ENCODE results near the gene CLIP2. TPM values are rescaled to one million over a fixed set of nuclear protein-coding genes. Genes with fewer than 3 reads are reported as not detected.
"Not testable (repeated sequence)": the region's sequence is repeated elsewhere in the genome, so short reads cannot be mapped to it uniquely, and the experiment has no call there.

CLIP2 gene
- total RNA-seq, 4 donors from 2014 or later, result 9.6 to 23.3 (median 16.4) TPM

DNA sequence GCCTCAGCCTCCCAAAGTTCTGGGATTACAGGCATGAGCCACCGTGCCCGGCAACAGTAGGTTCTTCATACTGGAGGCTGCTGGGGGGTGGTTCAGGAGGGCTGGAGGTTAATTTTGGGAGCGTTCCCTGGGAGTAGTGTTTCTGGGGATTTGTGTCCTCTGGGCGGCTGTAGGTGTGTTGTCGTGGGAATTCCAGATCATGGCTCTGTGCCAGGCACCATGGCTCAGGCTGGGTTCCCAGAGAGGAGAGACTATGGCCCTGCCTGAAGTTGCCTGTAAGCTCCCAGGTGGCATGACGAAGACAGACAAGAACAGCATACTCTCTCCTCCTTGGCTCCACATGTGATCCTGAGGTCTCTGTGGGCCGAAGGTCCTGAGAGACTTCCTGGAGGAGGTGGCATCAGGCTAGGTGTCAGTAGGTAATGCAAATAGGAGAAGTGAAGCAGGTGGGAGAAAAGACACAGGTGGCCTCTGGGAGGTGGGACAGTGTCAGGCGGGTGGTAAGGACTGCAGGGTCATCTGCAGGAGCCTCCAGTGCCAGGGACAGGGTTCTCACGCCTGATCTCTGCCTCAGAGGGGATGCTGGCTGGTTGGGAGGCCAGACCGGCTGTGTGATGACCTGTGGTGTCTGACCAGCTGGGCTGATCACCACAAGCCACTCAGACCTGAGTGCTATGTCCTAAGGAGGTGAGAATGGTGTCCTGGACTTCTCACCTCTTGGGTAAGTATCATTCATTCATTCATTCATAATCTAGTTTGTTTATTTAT, 18.7 kb downstream of the CLIP2 start:
- DNase-seq (ENCODE audit: low spot score), result no peak
- ATAC-seq (ENCODE audit: low FRiP score), result no peak
- TF ChIP-seq, protein P1, sequence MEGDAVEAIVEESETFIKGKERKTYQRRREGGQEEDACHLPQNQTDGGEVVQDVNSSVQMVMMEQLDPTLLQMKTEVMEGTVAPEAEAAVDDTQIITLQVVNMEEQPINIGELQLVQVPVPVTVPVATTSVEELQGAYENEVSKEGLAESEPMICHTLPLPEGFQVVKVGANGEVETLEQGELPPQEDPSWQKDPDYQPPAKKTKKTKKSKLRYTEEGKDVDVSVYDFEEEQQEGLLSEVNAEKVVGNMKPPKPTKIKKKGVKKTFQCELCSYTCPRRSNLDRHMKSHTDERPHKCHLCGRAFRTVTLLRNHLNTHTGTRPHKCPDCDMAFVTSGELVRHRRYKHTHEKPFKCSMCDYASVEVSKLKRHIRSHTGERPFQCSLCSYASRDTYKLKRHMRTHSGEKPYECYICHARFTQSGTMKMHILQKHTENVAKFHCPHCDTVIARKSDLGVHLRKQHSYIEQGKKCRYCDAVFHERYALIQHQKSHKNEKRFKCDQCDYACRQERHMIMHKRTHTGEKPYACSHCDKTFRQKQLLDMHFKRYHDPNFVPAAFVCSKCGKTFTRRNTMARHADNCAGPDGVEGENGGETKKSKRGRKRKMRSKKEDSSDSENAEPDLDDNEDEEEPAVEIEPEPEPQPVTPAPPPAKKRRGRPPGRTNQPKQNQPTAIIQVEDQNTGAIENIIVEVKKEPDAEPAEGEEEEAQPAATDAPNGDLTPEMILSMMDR (IDR thresholded peaks at IDR 0.05), result no peak

DNA sequence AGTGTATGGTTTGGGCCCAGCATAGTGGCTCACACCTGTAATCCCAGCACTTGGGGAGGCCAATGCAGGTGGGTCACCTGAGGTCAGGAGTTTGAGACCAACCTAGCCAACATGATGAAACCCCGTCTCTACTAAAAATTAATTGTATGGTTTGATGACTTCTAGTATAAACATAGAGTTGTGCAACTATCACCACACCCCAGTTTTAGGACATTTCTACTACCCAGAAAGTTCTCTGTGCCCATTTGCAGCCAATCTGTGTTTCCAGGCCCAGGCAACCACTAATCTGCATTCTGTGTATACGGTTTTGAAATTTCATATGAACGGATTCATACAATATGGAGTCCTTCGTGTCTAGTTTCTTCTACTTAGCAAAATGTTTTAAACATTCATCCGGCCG, 20.0 kb downstream of the CLIP2 start:
- TF ChIP-seq, protein P1 (IDR thresholded peaks at IDR 0.05), result no peak
- no peak for ATAC-seq (ENCODE audit: low FRiP score)

DNA sequence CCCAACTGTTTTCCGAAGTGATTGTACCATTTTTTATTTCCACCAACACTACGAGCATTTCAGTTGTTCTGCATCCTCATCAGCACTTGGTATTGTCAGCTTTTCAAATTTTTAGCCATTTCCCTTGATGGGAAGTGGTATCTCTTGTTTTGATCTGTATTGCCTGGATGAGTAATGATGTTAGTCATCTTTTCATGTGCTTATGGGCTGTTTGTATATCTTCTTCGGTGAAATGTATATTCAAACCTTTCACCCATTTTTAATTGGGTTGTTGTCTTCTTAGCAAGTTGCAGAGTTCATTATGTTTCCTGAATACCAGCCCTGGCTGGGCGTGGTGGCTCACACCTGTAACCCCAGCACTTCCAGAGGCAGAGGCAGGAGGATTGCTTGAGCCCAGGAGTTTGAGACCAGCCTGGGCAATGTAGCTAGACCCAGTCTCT, 22.1 kb downstream of the CLIP2 start:
- ATAC-seq (ENCODE audit: low FRiP score), result no peak
- no peak for DNase-seq (ENCODE audit: low spot score)
- TF ChIP-seq, protein P1 (IDR thresholded peaks at IDR 0.05), result no peak

More for the DNA sequence above, 20.0 kb downstream of the CLIP2 start:
- no peak for DNase-seq (ENCODE audit: low spot score)

DNA sequence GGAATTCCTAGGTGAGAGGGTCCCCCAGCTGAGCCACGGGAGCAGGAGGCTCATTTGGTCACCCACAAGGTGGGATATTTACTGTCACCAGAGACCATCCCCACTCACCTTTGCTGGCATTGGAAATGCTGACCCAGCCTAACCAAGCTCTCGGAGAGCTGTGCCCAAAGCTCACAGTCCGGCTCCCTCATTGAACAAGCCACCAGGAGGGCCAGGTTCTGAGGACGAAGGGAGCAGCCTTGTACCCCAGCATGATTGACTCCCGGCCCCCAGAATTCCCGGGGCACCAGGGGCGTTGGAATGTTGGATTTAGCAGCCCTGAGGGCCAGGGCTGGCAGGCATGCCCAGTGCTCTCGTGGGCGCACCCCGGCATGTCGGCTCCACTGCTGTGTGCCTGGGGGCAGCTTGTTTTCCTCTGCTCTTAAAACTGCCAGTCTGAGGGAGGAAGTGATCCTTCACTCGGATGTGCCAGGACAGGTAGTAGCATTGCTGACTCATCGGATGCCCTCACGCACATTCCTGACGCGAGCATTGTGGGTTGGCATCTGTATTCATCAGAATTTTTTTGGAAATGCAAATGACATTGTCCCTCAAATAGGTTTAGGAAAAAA, 23.3 kb downstream of the CLIP2 start:
- ATAC-seq (ENCODE audit: low FRiP score) (no peak), DNase-seq (ENCODE audit: low spot score) (no peak)
- TF ChIP-seq, protein P1 (IDR thresholded peaks at IDR 0.05), result no peak

DNA sequence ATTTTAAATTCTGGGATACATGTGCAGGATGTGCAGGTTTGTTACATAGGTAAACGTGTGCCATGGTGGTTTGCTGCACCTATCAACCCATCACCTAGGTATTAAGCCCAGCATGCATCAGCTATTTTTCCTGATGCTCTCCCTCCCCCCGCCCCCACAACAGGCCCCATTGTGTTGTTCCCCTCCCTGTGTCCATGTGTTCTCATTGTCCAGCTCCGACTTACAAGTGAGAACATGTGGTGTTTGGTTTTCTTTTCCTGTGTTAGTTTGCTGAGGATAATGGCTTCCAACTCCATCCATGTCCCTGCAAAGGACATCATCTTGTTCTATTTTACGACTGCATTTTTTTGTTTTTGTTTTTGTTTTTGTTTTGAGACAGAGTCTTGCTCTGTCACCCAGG, 26.7 kb downstream of the CLIP2 start:
- ATAC-seq (ENCODE audit: low FRiP score); DNase-seq (ENCODE audit: low spot score): not testable (repeated sequence)

DNA sequence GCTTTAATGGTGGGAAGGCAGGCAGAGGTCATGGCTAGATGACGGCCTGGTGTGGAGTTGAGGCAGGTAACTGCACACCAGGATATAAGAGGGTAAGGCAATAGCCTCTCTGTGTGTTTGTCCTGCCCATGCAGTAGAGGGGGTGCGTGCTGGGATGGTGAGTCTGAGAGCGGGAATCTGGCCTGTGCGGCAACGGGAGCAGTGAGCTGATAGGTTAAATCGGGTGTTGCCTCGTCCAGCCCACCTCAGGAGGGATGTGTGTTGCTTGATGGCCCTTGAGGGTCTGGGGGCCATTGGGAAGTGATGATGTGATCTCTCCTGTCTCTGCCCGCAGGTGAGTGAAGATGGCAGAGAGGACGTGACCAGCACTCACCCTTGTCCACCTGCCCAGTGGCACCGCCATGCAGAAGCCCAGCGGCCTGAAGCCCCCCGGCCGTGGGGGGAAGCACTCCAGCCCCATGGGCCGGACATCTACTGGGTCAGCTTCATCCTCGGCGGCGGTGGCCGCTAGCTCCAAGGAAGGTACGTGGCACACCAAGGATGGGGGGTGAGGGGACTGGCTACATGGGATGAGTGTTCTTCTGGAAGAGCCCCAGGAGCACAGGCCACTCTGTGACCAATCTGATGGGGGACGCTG, 28.1 kb downstream of the CLIP2 start:
- ATAC-seq (ENCODE audit: low FRiP score), result no peak
- no peak for DNase-seq (ENCODE audit: low spot score)
- TF ChIP-seq, protein P1 (IDR thresholded peaks at IDR 0.05), result no peak

DNA sequence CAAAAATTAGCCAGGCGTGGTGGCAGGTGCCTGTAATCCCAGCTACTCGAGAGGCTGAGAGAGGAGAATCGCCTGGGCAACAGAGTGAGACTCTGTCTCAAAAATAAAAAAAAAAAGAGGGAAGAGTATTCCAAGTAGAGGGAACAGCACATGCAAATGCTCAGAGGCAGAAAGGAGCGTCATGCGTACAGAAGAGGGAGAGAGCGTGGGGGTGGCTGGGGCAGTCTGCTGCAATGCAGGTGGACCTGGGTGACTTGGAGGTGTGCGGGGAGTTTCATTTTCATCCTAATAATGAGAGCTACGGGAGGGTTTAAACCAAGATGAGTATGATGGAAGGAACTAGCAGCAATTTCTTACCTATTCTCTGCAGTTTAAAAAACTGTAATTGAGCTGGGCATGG, 28.8 kb downstream of the CLIP2 start:
- ATAC-seq (ENCODE audit: low FRiP score), result no peak
- DNase-seq (ENCODE audit: low spot score), result no peak
- TF ChIP-seq, protein P1 (IDR thresholded peaks at IDR 0.05), result no peak

Data from omental fat pad (tissue), 4 donors.